Neural cell (in vitro differentiated cells): ENCODE results near the gene GPRIN1. TPM values are rescaled to one million over a fixed set of nuclear protein-coding genes. Genes with fewer than 3 reads are reported as not detected.
A peak's percentile ranks its signal among the peaks of the same experiment; 100 is the strongest.

Source experiments
- H2AFZ ChIP-seq: fragments of 200-600, 300-800 bp; sonication (generic), shearing (Covaris generic); 2 replicates; pipeline ENCODE4 v1.6.0; 2014; ENCODE audit warnings: low read depth, mild to moderate bottlenecking, antibody characterized with exemption, low read length, moderate library complexity
- H3F3A ChIP-seq: fragments of 200-600 bp; shearing (Covaris generic); 2 replicates; pipeline ENCODE4 v1.6.1; 2016; ENCODE audit warnings: mild to moderate bottlenecking, moderate library complexity, mixed read lengths, antibody characterized with exemption, low read length; ENCODE audit not compliant: insufficient read depth, poor library complexity, severe bottlenecking
- H3K27ac ChIP-seq: fragments of 200-600, 300-800 bp; sonication (generic), shearing (Covaris generic); 2 replicates; pipeline ENCODE4 v1.5.1; 2014; ENCODE audit warnings: mild to moderate bottlenecking, low read length, moderate library complexity
- H3K27me3 ChIP-seq: fragments of 300-800, 200-600 bp; sonication (generic), shearing (Covaris generic); 2 replicates; pipeline ENCODE4 v1.6.0; 2014; ENCODE audit warnings: mild to moderate bottlenecking, low read depth, low read length, moderate library complexity; ENCODE audit not compliant: insufficient read depth
- H3K36me3 ChIP-seq: fragments of 300-800, 200-600 bp; sonication (generic), shearing (Covaris generic); 2 replicates; pipeline ENCODE4 v1.5.1; 2014; ENCODE audit warnings: mild to moderate bottlenecking, antibody characterized with exemption, low read length, moderate library complexity; ENCODE audit not compliant: insufficient read depth
- H3K4me2 ChIP-seq: fragments of 300-800, 200-600 bp; sonication (generic), shearing (Covaris generic); 2 replicates; pipeline ENCODE4 v1.6.0; 2014; ENCODE audit warnings: mild to moderate bottlenecking, low read length
- H3K4me3 ChIP-seq: fragments of 300-800, 200-600 bp; sonication (generic), shearing (Covaris generic); 2 replicates; pipeline ENCODE4 v1.5.1; 2014; ENCODE audit warnings: mild to moderate bottlenecking, low read length, moderate library complexity
- H3K79me2 ChIP-seq: fragments of 200-600 bp; shearing (Covaris generic); replicated peaks from 2 replicates; pipeline ENCODE4 v1.6.0; 2014; ENCODE audit warnings: mild to moderate bottlenecking, low read length, moderate library complexity; ENCODE audit not compliant: insufficient read depth
- H3K9ac ChIP-seq: fragments of 300-800, 200-600 bp; sonication (generic), shearing (Covaris generic); 2 replicates; pipeline ENCODE4 v1.6.1; 2016; ENCODE audit warnings: mild to moderate bottlenecking, low read length, mixed read lengths
- H3K9me2 ChIP-seq: fragments of 200-600 bp; shearing (Covaris generic); 2 replicates; pipeline ENCODE4 v1.6.1; 2016; ENCODE audit warnings: mild to moderate bottlenecking, low read length, mixed read lengths; ENCODE audit not compliant: insufficient read depth
- H3K9me3 ChIP-seq: fragments of 200-600, 300-800 bp; sonication (generic), shearing (Covaris generic); 2 replicates; pipeline ENCODE4 v1.6.1; 2016; ENCODE audit warnings: mild to moderate bottlenecking, mixed run types, low read length, moderate library complexity, mixed read lengths
- H4K20me1 ChIP-seq: fragments of 200-600 bp; shearing (Covaris generic); 2 replicates; pipeline ENCODE4 v1.6.1; 2016; ENCODE audit warnings: mild to moderate bottlenecking, mixed run types; ENCODE audit not compliant: insufficient read depth
- CTCF ChIP-seq: fragments of 450-650 bp; IDR thresholded peaks from 2 replicates; pipeline ENCODE4 v1.5.1; 2014; ENCODE audit warnings: antibody characterized with exemption, mild to moderate bottlenecking, moderate library complexity; ENCODE audit not compliant: poor library complexity, severe bottlenecking
- EP300 ChIP-seq: fragments of 450-650 bp; conservative IDR thresholded peaks from 2 replicates; pipeline ENCODE4 v1.6.1; 2014; ENCODE audit warnings: antibody characterized with exemption, mild to moderate bottlenecking, moderate library complexity; ENCODE audit not compliant: poor library complexity, severe bottlenecking
- EZH2 ChIP-seq: fragments of 200-600, 300-800 bp; shearing (Covaris generic), sonication (generic); IDR thresholded peaks from 2 replicates; pipeline ENCODE4 v1.6.1; 2014; ENCODE audit warnings: antibody characterized with exemption, low read length, borderline replicate concordance, mild to moderate bottlenecking; ENCODE audit not compliant: insufficient read depth, poor library complexity, severe bottlenecking
- MXI1 ChIP-seq: fragments of 450-650 bp; conservative IDR thresholded peaks from 2 replicates; pipeline ENCODE4 v1.6.1; 2014; ENCODE audit warnings: antibody characterized with exemption, mild to moderate bottlenecking; ENCODE audit not compliant: poor library complexity, severe bottlenecking
- POLR2AphosphoS5 ChIP-seq: IDR thresholded peaks from 2 replicates; pipeline ENCODE4 v1.6.1; 2012
- RAD21 ChIP-seq: fragments of 450-650 bp; conservative IDR thresholded peaks from 2 replicates; pipeline ENCODE4 v1.6.1; 2014; ENCODE audit warnings: antibody characterized with exemption, mild to moderate bottlenecking, moderate library complexity
- REST ChIP-seq: IDR thresholded peaks from 2 replicates; pipeline ENCODE4 v1.6.1; 2012; ENCODE audit warnings: borderline replicate concordance
- SMC3 ChIP-seq: fragments of 450-650 bp; conservative IDR thresholded peaks from 2 replicates; pipeline ENCODE4 v1.6.1; 2014; ENCODE audit warnings: antibody characterized with exemption, mild to moderate bottlenecking, moderate library complexity; ENCODE audit not compliant: poor library complexity
- TAF1 ChIP-seq: IDR thresholded peaks from 2 replicates; pipeline ENCODE4 v1.6.1; 2012; ENCODE audit warnings: low read depth
- polyA plus RNA-seq: library from polyadenylated mRNA; depleted of rRNA; stranded (reverse); fragments of >200 nt; gene quantifications from 2 replicates; pipeline ENCODE4 v1.2.3, GENCODE V29; 2014

Gene GPRIN1
- polyA plus RNA-seq, 1 donor from 2014 or later, result 32.3 TPM

DNA sequence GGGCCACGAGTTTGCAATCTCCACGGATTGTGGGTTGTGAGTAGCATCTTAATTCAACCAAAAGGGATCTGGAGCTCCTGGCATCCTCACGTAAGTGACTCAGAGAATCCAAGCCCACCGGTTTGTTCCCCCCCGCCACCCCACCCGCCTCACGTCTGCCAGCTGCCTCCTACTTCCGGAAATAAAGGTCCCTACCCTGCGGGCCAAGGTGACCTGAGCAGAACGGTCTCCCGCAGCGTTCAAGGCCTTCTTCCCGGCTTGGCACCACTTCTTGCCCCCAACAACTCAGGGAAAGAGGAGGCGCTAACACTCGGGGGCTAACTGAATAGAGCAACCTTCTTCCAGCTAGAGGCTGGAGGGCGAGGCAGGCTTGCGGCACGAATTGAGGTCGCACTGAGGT lies 8.8 kb upstream of the GPRIN1 start:
- Histone ChIP-seq H3K9me2 (no peaks in the 10 kb centered on the region), H3K9me3 (no peaks in the 10 kb centered on the region), H2AFZ (no peak overlapping the region), H3K4me2 (no peak overlapping the region), H3K79me2 (no peaks in the 10 kb centered on the region), H4K20me1 (no peaks in the 10 kb centered on the region), H3F3A (no peaks in the 10 kb centered on the region), H3K4me3 (peak overlapping the region; percentile 54), H3K9ac (no peak overlapping the region), H3K27me3 (peaks cover 40% of the 10 kb centered on the region), H3K36me3 (no peaks in the 10 kb centered on the region), H3K27ac (no peak overlapping the region)
- TF ChIP-seq MXI1, result no peak
- no peak for TF ChIP-seq RAD21
- TF ChIP-seq POLR2AphosphoS5, result no peak

GRCh38 chr5:176616511-176616910 lies 6.6 kb upstream of the GPRIN1 start:
- Histone ChIP-seq H3K9ac (peak overlapping the region; percentile 52), H3K27ac (peak overlapping the region; percentile 46), H3K9me2 (no peaks in the 10 kb centered on the region), H3K79me2 (no peaks in the 10 kb centered on the region), H3K4me2 (peak overlapping the region; percentile 59), H3F3A (no peaks in the 10 kb centered on the region), H2AFZ (peak overlapping the region; percentile 53), H3K4me3 (peak overlapping the region; percentile 44), H3K36me3 (no peaks in the 10 kb centered on the region), H3K27me3 (peaks cover 44% of the 10 kb centered on the region), H4K20me1 (no peaks in the 10 kb centered on the region), H3K9me3 (no peaks in the 10 kb centered on the region)
- TF ChIP-seq EP300, result no peak
- no peak for TF ChIP-seq TAF1
- no peak for TF ChIP-seq REST
- no peak for TF ChIP-seq MXI1
- no peak for TF ChIP-seq EZH2
- no peak for TF ChIP-seq RAD21
- TF ChIP-seq POLR2AphosphoS5, result no peak
- TF ChIP-seq CTCF, result no peak
- no peak for TF ChIP-seq SMC3

GRCh38 chr5:176614805-176615478 lies 5.0 kb upstream of the GPRIN1 start:
- Histone ChIP-seq H3K27me3 (peaks cover 35% of the 10 kb centered on the region), H3K9me2 (no peaks in the 10 kb centered on the region), H2AFZ (no peak overlapping the region), H3K4me3 (no peak overlapping the region), H4K20me1 (no peaks in the 10 kb centered on the region), H3K36me3 (no peaks in the 10 kb centered on the region), H3K9me3 (no peaks in the 10 kb centered on the region), H3F3A (no peaks in the 10 kb centered on the region), H3K79me2 (no peaks in the 10 kb centered on the region), H3K9ac (no peak overlapping the region), H3K4me2 (no peak overlapping the region), H3K27ac (no peak overlapping the region)
- no peak for TF ChIP-seq EP300
- no peak for TF ChIP-seq EZH2
- TF ChIP-seq SMC3, result no peak
- no peak for TF ChIP-seq REST
